ENCODE results near the gene SEC61A1. TPM values are rescaled to one million over a fixed set of nuclear protein-coding genes. Genes with fewer than 3 reads are reported as not detected.

The SEC61A1 gene
- total RNA-seq, 1 experiment from 2014 or later: 246 TPM

DNA sequence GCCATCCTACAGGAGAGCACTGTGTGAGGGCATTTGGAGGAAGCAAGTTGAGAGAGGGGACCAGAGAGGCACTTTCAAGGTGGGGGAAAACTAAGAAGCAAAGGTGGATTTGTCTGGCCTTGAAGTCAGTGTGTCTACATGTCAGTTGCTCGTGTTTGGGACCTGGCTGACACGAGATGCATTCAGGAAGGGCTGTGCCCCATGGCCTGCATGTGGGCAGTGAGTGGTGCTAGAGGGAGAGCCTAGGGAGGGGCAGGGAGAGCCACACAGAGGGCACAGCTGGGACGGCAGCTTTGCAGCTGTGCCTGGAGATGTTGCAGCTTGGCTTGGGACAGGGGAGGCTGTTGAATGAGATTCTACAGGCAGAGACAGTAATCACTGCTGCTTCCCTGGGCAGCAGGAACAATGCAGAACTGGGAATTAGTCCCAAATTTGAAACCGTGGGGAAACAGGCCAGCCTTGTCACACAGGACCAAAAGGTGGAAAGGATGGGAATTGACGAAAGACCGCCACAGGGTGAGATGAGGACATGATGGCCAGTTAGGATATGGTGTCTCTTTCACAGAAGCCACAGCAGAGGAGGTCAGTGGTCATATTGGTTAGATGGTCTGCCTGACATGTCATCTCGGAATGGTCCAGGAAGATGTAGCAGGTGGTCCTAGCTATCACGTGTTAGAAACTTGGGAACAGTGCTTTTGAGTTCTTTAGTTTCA, 10.0 kb downstream of the SEC61A1 start:
- POLR2A ChIA-PET: no interaction called here
- Histone ChIP-seq H3K9me3 (ENCODE audit: control insufficient read depth, insufficient read depth, low read depth, low read length) (no peaks in the 10 kb centered on the region), H3K27me3 (ENCODE audit: control insufficient read depth, insufficient read depth, low read length) (no peaks in the 10 kb centered on the region), H3K4me1 (ENCODE audit: control insufficient read depth, insufficient read depth, low read length) (no peaks in the 10 kb centered on the region), H3K27ac (ENCODE audit: low read length) (no peak overlapping the region), H3K36me3 (ENCODE audit: control insufficient read depth, insufficient read depth, low read length) (peaks cover 43% of the 10 kb centered on the region), H3K4me3 (ENCODE audit: low read depth in 2 of 2, low read length in 2 of 2) (no peak overlapping the region)
- TF ChIP-seq TCF7L2 (IDR thresholded peaks at IDR 0.05; ENCODE audit: low read depth, low read length) (no peak), POLR2AphosphoS5 (IDR thresholded peaks at IDR 0.05; ENCODE audit: low read depth, low read length) (no peak), SIN3A (IDR thresholded peaks at IDR 0.05; ENCODE audit: borderline replicate concordance, insufficient read depth, low read depth, low read length) (no peak)
- TF ChIP-seq, protein P1, sequence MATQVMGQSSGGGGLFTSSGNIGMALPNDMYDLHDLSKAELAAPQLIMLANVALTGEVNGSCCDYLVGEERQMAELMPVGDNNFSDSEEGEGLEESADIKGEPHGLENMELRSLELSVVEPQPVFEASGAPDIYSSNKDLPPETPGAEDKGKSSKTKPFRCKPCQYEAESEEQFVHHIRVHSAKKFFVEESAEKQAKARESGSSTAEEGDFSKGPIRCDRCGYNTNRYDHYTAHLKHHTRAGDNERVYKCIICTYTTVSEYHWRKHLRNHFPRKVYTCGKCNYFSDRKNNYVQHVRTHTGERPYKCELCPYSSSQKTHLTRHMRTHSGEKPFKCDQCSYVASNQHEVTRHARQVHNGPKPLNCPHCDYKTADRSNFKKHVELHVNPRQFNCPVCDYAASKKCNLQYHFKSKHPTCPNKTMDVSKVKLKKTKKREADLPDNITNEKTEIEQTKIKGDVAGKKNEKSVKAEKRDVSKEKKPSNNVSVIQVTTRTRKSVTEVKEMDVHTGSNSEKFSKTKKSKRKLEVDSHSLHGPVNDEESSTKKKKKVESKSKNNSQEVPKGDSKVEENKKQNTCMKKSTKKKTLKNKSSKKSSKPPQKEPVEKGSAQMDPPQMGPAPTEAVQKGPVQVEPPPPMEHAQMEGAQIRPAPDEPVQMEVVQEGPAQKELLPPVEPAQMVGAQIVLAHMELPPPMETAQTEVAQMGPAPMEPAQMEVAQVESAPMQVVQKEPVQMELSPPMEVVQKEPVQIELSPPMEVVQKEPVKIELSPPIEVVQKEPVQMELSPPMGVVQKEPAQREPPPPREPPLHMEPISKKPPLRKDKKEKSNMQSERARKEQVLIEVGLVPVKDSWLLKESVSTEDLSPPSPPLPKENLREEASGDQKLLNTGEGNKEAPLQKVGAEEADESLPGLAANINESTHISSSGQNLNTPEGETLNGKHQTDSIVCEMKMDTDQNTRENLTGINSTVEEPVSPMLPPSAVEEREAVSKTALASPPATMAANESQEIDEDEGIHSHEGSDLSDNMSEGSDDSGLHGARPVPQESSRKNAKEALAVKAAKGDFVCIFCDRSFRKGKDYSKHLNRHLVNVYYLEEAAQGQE (IDR thresholded peaks at IDR 0.05; ENCODE audit: insufficient read depth in 1 of 2, low read depth in 2 of 2, low read length in 1 of 2): no peak
- TF ChIP-seq, protein P2, sequence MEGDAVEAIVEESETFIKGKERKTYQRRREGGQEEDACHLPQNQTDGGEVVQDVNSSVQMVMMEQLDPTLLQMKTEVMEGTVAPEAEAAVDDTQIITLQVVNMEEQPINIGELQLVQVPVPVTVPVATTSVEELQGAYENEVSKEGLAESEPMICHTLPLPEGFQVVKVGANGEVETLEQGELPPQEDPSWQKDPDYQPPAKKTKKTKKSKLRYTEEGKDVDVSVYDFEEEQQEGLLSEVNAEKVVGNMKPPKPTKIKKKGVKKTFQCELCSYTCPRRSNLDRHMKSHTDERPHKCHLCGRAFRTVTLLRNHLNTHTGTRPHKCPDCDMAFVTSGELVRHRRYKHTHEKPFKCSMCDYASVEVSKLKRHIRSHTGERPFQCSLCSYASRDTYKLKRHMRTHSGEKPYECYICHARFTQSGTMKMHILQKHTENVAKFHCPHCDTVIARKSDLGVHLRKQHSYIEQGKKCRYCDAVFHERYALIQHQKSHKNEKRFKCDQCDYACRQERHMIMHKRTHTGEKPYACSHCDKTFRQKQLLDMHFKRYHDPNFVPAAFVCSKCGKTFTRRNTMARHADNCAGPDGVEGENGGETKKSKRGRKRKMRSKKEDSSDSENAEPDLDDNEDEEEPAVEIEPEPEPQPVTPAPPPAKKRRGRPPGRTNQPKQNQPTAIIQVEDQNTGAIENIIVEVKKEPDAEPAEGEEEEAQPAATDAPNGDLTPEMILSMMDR (IDR thresholded peaks at IDR 0.05): no peak
- in situ Hi-C loops (cut with HindIII; ENCODE audit: low pct_unique_long_range_greater_than_20kb, low sequenced_read_pairs): no loop called here
- DNase-seq (ENCODE audit: low read depth, low spot score): no peak
- no TSS peak for BruUV-seq (replicated peaks)
- intact Hi-C loops (cut with micrococcal nuclease; ENCODE audit: unreplicated experiment): no loop called here
- ATAC-seq: no peak
- CTCF ChIA-PET: no interaction called here

DNA sequence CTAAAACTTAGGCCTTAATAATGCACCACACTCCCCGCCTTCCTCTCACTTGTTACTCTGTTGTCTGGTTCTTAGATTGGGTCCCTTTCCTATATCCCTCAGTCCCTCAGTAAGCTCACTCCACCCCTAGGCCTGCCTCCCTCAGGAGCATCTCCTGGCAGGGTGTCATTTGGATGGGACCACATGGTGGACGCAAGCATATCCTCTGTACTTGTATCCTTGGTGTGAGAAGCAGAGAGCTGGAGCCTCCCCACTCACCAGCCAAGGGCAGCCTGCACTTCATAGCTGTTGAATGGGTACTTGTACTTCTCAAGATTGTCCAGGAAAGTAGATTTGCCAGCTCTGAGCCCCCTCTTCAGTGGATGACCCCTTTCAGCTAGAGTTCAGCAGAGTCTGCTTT, 11.6 kb downstream of the SEC61A1 start:
- BruUV-seq (replicated peaks): no TSS peak
- intact Hi-C loops (cut with micrococcal nuclease; ENCODE audit: unreplicated experiment): no loop called here
- CTCF ChIA-PET: no interaction called here

More for the DNA sequence above, 11.6 kb downstream of the SEC61A1 start:
- H3K4me3 ChIP-seq (ENCODE audit: low read depth in 2 of 2, low read length in 2 of 2): no peak overlapping the region
- no peak for ATAC-seq
- POLR2A ChIA-PET: no interaction called here
- DNase-seq (ENCODE audit: low read depth, low spot score): no peak
- TF ChIP-seq TCF7L2 (IDR thresholded peaks at IDR 0.05; ENCODE audit: low read depth, low read length): no peak
- no peak for TF ChIP-seq SIN3A (IDR thresholded peaks at IDR 0.05; ENCODE audit: borderline replicate concordance, insufficient read depth, low read depth, low read length)
- TF ChIP-seq, protein P1 (IDR thresholded peaks at IDR 0.05; ENCODE audit: insufficient read depth in 1 of 2, low read depth in 2 of 2, low read length in 1 of 2): no peak
- TF ChIP-seq, protein P2 (IDR thresholded peaks at IDR 0.05): no peak
- no peak for TF ChIP-seq POLR2AphosphoS5 (IDR thresholded peaks at IDR 0.05; ENCODE audit: low read depth, low read length)
- no peaks in the 10 kb centered on the region for H3K9me3 ChIP-seq (ENCODE audit: control insufficient read depth, insufficient read depth, low read depth, low read length)
- no peak overlapping the region for H3K27ac ChIP-seq (ENCODE audit: low read length)
- no peaks in the 10 kb centered on the region for H3K27me3 ChIP-seq (ENCODE audit: control insufficient read depth, insufficient read depth, low read length)
- no peaks in the 10 kb centered on the region for H3K4me1 ChIP-seq (ENCODE audit: control insufficient read depth, insufficient read depth, low read length)
- H3K36me3 ChIP-seq (ENCODE audit: control insufficient read depth, insufficient read depth, low read length): peaks cover 49% of the 10 kb centered on the region
- in situ Hi-C loops (cut with HindIII; ENCODE audit: low pct_unique_long_range_greater_than_20kb, low sequenced_read_pairs): no loop called here
